ENCODE results near the gene VAMP4. TPM values are rescaled to one million over a fixed set of nuclear protein-coding genes. Genes with fewer than 3 reads are reported as not detected.

Gene VAMP4
- total RNA-seq, 1 donor from 2014 or later, result 16.2 TPM

- Histone ChIP-seq H3K9me3 (ENCODE audit: low read depth) (no peaks in the 10 kb centered on the region), H3K27me3 (no peaks in the 10 kb centered on the region), H3F3A (ENCODE audit: low read depth) (no peaks in the 10 kb centered on the region), H3K79me2 (ENCODE audit: low read depth) (no peaks in the 10 kb centered on the region), H3K9ac (no peak overlapping the region), H3K4me2 (no peak overlapping the region), H3K36me3 (no peaks in the 10 kb centered on the region), H4K20me1 (ENCODE audit: low read depth) (no peaks in the 10 kb centered on the region), H3K4me3 (no peak overlapping the region), H2AFZ (replicated peaks) (no peak overlapping the region), H3K27ac (no peak overlapping the region), H3K4me1 (peaks cover 17% of the 10 kb centered on the region)
- TF ChIP-seq CTCF (IDR thresholded peaks at IDR 0.05) (no peak), EZH2phosphoT487 (IDR thresholded peaks at IDR 0.05) (no peak), EZH2 (IDR thresholded peaks at IDR 0.05) (no peak)
- no peak overlapping the region for H3K4me3 Mint-ChIP-seq
- no peak overlapping the region for H3K27ac Mint-ChIP-seq
- DNase-seq (ENCODE audit: low spot score), result no peak
- no peaks in the 10 kb centered on the region for H3K9me3 Mint-ChIP-seq
- H3K27me3 Mint-ChIP-seq (ENCODE audit: insufficient read depth, low read depth), result no peaks in the 10 kb centered on the region
- peaks cover 2% of the 10 kb centered on the region for H3K4me1 Mint-ChIP-seq
- no peaks in the 10 kb centered on the region for H3K36me3 Mint-ChIP-seq
Measured at GRCh38 chr1:171666114-171666769, 75.6 kb downstream of the VAMP4 start.

- Histone ChIP-seq H2AFZ (replicated peaks) (no peak overlapping the region), H3K27me3 (no peaks in the 10 kb centered on the region), H3K4me3 (no peak overlapping the region), H3K36me3 (no peaks in the 10 kb centered on the region), H4K20me1 (ENCODE audit: low read depth) (no peaks in the 10 kb centered on the region), H3K9me3 (ENCODE audit: low read depth) (no peaks in the 10 kb centered on the region), H3K4me2 (no peak overlapping the region), H3K27ac (no peak overlapping the region), H3F3A (ENCODE audit: low read depth) (no peaks in the 10 kb centered on the region), H3K79me2 (ENCODE audit: low read depth) (no peaks in the 10 kb centered on the region), H3K9ac (no peak overlapping the region), H3K4me1 (peaks cover 17% of the 10 kb centered on the region)
- H3K27ac Mint-ChIP-seq, result no peak overlapping the region
- peaks cover 3% of the 10 kb centered on the region for H3K4me1 Mint-ChIP-seq
- H3K27me3 Mint-ChIP-seq (ENCODE audit: insufficient read depth, low read depth), result no peaks in the 10 kb centered on the region
- no peak for TF ChIP-seq EZH2 (IDR thresholded peaks at IDR 0.05)
- TF ChIP-seq EZH2phosphoT487 (IDR thresholded peaks at IDR 0.05), result no peak
- H3K4me3 Mint-ChIP-seq, result no peak overlapping the region
- no peak for DNase-seq (ENCODE audit: low spot score)
- H3K9me3 Mint-ChIP-seq, result no peaks in the 10 kb centered on the region
- no peaks in the 10 kb centered on the region for H3K36me3 Mint-ChIP-seq
Measured at GRCh38 chr1:171664976-171665375, 76.9 kb downstream of the VAMP4 start.

- Mint-ChIP-seq H3K27ac (no peak overlapping the region), H3K4me1 (peaks cover 3% of the 10 kb centered on the region)
- DNase-seq (ENCODE audit: low spot score), result no peak
Measured at GRCh38 chr1:171663854-171664575, 77.8 kb downstream of the VAMP4 start.

More at GRCh38 chr1:171663854-171664575, 77.8 kb downstream of the VAMP4 start:
- Histone ChIP-seq H3K27ac (no peak overlapping the region), H2AFZ (replicated peaks) (no peak overlapping the region), H3K9me3 (ENCODE audit: low read depth) (no peaks in the 10 kb centered on the region), H3K27me3 (no peaks in the 10 kb centered on the region), H3K9ac (no peak overlapping the region), H3K4me1 (peaks cover 17% of the 10 kb centered on the region), H3K79me2 (ENCODE audit: low read depth) (no peaks in the 10 kb centered on the region), H4K20me1 (ENCODE audit: low read depth) (no peaks in the 10 kb centered on the region), H3K36me3 (no peaks in the 10 kb centered on the region), H3K4me2 (no peak overlapping the region), H3F3A (ENCODE audit: low read depth) (no peaks in the 10 kb centered on the region), H3K4me3 (no peak overlapping the region)
- no peaks in the 10 kb centered on the region for H3K27me3 Mint-ChIP-seq (ENCODE audit: insufficient read depth, low read depth)
- no peak overlapping the region for H3K4me3 Mint-ChIP-seq
- no peak for TF ChIP-seq EZH2phosphoT487 (IDR thresholded peaks at IDR 0.05)
- TF ChIP-seq EZH2 (IDR thresholded peaks at IDR 0.05), result no peak
- TF ChIP-seq CTCF (IDR thresholded peaks at IDR 0.05), result no peak
- no peaks in the 10 kb centered on the region for H3K36me3 Mint-ChIP-seq
- no peaks in the 10 kb centered on the region for H3K9me3 Mint-ChIP-seq

All from neural progenitor cell (in vitro differentiated cells).